CD4-positive, alpha-beta T cell treated with Interferon gamma for 1 hour (primary cell): ENCODE measurements around the gene TMTC1.

ENCODE experiments used
- DNase-seq: peaks from one replicate; pipeline ENCODE4 v3.0.0-alpha.2; 2020

TMTC1 gene

GRCh38 chr12:29518407-29518806, 265.3 kb downstream of the TMTC1 start:
- DNase-seq: no peak

GRCh38 chr12:29517264-29517663, 266.5 kb downstream of the TMTC1 start:
- no peak for DNase-seq

- DNase-seq: no peak
These were observed 267.3 kb downstream of the TMTC1 start for GRCh38 chr12:29516431-29516875.

DNA sequence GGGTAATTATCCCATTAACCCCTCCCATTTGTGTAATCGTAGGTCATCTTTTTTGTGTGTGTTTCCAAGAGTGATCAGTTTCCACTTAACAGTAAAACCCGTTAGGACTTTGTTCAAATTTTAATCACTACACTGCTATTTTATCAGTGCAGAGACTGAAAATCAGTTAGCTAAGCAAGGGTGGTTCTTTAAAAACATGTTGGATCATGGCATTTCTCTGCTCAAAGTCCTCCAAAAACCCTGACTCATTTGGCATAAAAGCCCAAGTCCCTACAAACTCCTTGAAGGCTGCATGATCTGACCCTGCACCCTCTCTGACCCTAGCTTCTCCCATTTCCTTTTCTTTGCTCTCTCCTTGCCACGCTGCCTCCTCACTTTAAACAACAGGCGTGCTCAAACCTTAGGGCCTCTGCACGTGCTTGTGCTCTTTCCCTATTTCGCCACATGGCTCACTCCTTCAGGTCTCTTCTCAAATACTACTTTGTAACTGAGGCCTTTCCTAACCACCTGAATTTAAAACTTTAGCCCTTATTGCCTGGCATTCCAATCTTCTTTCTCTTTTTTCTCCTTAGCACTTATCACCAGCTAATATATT, 273.1 kb downstream of the TMTC1 start:
- DNase-seq: no peak

DNA sequence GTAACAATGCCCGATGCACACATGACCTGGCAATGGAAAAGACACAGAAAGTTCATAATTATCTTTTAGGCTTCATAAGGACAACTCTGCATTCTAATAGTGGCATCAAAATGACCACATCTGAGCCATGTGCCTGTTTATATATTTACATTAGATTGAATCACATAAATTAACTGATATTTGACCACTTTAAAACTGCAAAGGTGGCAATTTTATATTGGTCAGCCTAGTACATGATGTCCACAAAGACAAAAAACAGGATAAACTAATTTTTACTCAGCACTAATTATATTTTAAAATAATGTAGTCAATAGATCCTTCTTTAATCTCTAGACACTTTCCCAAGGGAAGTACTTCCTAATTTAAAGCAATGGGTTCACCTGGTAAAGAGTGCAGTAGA, 274.2 kb downstream of the TMTC1 start:
- no peak for DNase-seq

GRCh38 chr12:29508949-29509348, 274.8 kb downstream of the TMTC1 start:
- DNase-seq: no peak

GRCh38 chr12:29505122-29505521, 278.6 kb downstream of the TMTC1 start:
- DNase-seq: no peak

- DNase-seq: no peak
These were observed 280.5 kb downstream of the TMTC1 start for GRCh38 chr12:29503283-29503682.

DNA sequence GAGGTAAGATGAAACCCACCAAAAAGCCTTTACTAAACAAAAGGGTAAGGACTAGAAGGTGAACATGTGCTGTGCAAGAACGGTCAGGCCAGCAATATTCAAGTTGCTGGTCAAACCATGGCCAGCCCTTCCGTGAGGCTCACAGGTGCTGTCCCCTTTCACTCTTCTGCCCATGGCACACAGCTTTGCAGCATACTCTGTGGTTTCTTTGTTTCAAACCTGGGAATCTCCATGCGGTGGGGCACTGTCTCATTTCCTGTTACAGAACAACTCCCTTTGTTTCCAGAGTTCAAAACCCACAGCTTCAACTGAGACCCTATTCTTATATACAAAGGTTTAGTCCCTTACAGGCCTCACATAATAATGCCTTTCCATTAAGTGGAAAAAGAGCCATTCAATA, 284.5 kb downstream of the TMTC1 start:
- DNase-seq: no peak

DNA sequence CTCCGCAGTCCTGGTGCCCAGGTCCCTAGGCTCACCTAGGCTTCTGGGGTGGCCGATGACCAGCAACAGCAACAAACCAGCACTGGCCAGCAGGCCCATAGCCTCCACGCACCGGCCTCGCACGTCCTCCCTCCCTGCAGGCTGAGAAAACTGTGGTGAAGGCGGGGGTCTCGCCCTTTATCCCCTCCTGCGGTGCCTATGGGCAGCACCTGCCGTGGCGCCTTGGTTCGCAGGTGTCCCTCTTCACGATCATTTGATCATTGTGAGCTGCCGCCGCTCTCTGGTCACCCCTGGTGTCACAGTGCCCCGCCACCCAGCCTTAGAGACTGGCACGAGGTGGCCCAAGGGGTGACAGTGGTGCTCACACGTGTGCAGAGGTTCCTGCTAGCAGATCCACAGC, 286.2 kb downstream of the TMTC1 start, which contains the start of gene OVCH1:
TSS of gene OVCH1 (minus strand) at position 99 of the 400 bp plus-strand sequence. CDS start at position 99, 0 bp downstream.
- no peak for DNase-seq

DNA sequence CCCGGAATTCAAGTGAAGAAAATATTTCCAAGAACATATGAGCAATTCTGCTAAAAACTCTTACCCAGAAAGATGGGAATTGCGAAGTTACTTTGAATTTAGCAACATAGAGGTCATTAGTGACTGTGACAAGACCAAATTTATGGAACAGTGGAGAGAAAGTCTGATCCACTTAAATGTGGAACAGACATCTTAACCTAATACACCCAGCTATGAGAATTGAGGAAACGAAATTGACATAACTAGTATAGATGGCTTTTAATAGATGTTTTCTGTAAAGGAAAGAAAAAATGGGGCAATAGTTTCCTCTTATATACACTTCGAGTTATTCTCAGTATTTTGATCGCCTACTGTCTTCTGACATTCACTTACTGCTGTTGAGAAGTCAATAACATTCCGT, 290.9 kb downstream of the TMTC1 start:
- DNase-seq: no peak

DNA sequence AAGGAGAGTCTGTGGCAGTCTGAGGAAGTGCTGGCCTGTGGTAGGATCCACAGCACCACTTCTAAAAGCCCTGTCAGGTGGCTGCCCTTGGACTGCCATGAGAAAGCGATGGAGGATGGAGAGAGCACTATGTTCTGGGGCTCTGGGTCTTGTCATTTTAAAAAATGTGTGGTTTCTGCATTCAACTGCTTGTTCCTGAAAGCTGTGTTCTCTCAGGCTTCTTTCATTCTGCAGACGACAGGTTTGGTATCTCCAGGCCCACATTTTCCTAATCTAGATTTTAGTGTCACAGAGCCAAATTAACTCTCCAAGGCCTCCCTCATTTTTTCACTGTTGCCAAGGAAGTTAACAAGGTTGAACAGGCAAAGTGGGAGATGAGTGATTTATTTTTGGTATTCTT, 296.8 kb downstream of the TMTC1 start:
- no peak for DNase-seq

GRCh38 chr12:29463198-29463597, 320.5 kb downstream of the TMTC1 start:
- DNase-seq: no peak

- DNase-seq: no peak
These were observed 323.7 kb downstream of the TMTC1 start for GRCh38 chr12:29460082-29460481.

DNA sequence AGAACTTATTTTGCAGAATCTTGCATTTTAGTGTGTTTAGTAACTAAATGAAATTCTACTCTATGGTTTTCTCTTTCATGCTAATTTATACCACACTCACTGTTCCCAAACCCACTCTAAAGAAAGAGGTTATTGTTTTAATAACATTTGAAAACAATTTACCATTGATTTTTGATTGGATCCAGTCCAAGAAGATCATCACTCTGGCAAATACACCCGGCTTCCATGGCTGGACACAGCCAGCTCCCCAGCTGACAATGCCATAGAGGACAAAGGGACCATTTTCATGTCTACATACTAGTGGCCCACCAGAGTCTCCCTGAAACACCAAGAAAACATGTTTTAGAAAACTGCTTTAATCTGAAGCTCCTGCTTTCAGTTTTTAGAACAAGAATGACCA, 328.7 kb downstream of the TMTC1 start:
- no peak for DNase-seq

- no peak for DNase-seq
These were observed 331.9 kb downstream of the TMTC1 start for GRCh38 chr12:29451888-29452287.
